ENCODE data around the gene SEMA3D.

DNA sequence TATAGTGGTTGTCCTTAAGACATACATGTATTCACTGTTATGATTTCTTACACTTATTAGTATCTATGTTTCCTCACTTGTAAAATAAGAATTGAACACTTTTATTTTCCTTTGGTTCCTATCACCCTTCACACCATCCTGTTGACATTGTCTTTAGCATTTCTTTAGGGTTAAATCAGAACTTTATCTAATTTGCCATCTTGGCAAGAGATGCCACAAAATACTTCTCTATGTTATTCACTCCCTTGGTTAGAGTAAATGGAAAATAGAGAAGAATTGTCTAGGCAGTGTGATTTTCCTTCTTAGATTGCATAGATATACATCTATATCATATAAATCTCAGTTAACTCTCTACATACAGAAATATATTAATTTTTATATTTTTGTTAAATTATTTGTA is 204.7 kb downstream of the SEMA3D start:
- no peak for TF ChIP-seq ZNF274 (IDR thresholded peaks at IDR 0.05; ENCODE audit: low read depth, low read length)
- TF ChIP-seq, protein P1, sequence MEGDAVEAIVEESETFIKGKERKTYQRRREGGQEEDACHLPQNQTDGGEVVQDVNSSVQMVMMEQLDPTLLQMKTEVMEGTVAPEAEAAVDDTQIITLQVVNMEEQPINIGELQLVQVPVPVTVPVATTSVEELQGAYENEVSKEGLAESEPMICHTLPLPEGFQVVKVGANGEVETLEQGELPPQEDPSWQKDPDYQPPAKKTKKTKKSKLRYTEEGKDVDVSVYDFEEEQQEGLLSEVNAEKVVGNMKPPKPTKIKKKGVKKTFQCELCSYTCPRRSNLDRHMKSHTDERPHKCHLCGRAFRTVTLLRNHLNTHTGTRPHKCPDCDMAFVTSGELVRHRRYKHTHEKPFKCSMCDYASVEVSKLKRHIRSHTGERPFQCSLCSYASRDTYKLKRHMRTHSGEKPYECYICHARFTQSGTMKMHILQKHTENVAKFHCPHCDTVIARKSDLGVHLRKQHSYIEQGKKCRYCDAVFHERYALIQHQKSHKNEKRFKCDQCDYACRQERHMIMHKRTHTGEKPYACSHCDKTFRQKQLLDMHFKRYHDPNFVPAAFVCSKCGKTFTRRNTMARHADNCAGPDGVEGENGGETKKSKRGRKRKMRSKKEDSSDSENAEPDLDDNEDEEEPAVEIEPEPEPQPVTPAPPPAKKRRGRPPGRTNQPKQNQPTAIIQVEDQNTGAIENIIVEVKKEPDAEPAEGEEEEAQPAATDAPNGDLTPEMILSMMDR (IDR thresholded peaks at IDR 0.05 in 2 of 3, conservative IDR thresholded peaks at IDR 0.05 in 1 of 3; ENCODE audit: borderline replicate concordance in 1 of 3, insufficient read depth in 1 of 3, low read depth in 2 of 3, low read length in 2 of 3) = no peak
- no peak for TF ChIP-seq POLR2AphosphoS5 (IDR thresholded peaks at IDR 0.05; ENCODE audit: low read depth, low read length)
- TF ChIP-seq FOSL1 (IDR thresholded peaks at IDR 0.05; ENCODE audit: low read depth) = no peak
- no peak for TF ChIP-seq CEBPB (IDR thresholded peaks at IDR 0.05; ENCODE audit: low read depth)
